H1 (cell line): ENCODE data around the gene RFX5. TPM values are rescaled to one million over a fixed set of nuclear protein-coding genes. Genes with fewer than 3 reads are reported as not detected.
A peak's percentile ranks its signal among the peaks of the same experiment; 100 is the strongest.

Source experiments
- CTCF ChIA-PET: fragments of 300-600 bp; sonication (Branson Sonifier 250); formaldehyde crosslinking; loops from one replicate; lab custom pipeline; 2021; ENCODE audit not compliant: partially characterized antibody; lab: Charles Lee
- POLR2A ChIA-PET: fragments of 300-600 bp; sonication (Branson Sonifier 250); formaldehyde crosslinking; loops from one replicate; lab custom pipeline; 2021; ENCODE audit warnings: inconsistent platforms; ENCODE audit not compliant: partially characterized antibody; lab: Charles Lee
- DNase-seq, 2 experiments: peaks; one replicate each; pipeline versions ENCODE4 v3.0.0 to v3.0.0-alpha.2; 2010 to 2022; ENCODE audit warnings: low spot score in 2 of 2, low read depth in 1 of 2, mixed read lengths in 1 of 2
- FAIRE-seq: peaks from 2 replicates; lab custom pipeline; 2011; peaks lifted over from hg19 to GRCh38; lab: Jason Lieb, UNC
- H2AFZ ChIP-seq: 2 replicates; pipeline ENCODE4 v1.8.1; 2012; ENCODE audit warnings: low read length, inconsistent platforms
- H2AK5ac ChIP-seq: 2 replicates; pipeline ENCODE4 v1.6.1; 2013; ENCODE audit warnings: low read depth, low read length
- H2BK120ac ChIP-seq: replicated peaks from 2 replicates; pipeline ENCODE3; 2013; ENCODE audit warnings: low read depth, low read length, inconsistent platforms
- H2BK12ac ChIP-seq: 2 replicates; pipeline ENCODE4 v1.6.1; 2013; ENCODE audit warnings: low read depth, low read length
- H2BK15ac ChIP-seq: 2 replicates; pipeline ENCODE4 v1.6.1; 2013; ENCODE audit warnings: low read length
- H2BK20ac ChIP-seq: 2 replicates; pipeline ENCODE4 v1.6.1; 2013; ENCODE audit warnings: low read length
- H2BK5ac ChIP-seq: 2 replicates; pipeline ENCODE4 v1.6.1; 2013; ENCODE audit warnings: low read depth, low read length
- H3K14ac ChIP-seq: 2 replicates; pipeline ENCODE4 v1.6.1; 2013; ENCODE audit warnings: inconsistent platforms; ENCODE audit not compliant: insufficient read length
- H3K18ac ChIP-seq: 2 replicates; pipeline ENCODE4 v1.6.1; 2013; ENCODE audit warnings: low read length; ENCODE audit errors: extremely low read depth
- H3K23ac ChIP-seq: 2 replicates; pipeline ENCODE4 v1.6.1; 2013; ENCODE audit warnings: inconsistent platforms; ENCODE audit not compliant: insufficient read length
- H3K23me2 ChIP-seq: 2 replicates; pipeline ENCODE4 v1.6.1; 2013; ENCODE audit warnings: low read depth, low read length
- H3K27ac ChIP-seq: 2 replicates; pipeline ENCODE4 v1.6.1; 2011; ENCODE audit warnings: low read depth, low read length, inconsistent platforms
- H3K27me3 ChIP-seq, 4 experiments: replicated peaks in 1 of 4; 1 replicate in 1 of 4; 2 replicates in 3 of 4; pipeline versions ENCODE4 v1.6.1 to v1.8.1; 2011 to 2013; ENCODE audit warnings: low read length in 3 of 4, mild to moderate bottlenecking in 3 of 4, inconsistent platforms in 2 of 4, mixed read lengths in 2 of 4, moderate library complexity in 1 of 4; ENCODE audit not compliant: control insufficient read depth in 3 of 4, insufficient read depth in 3 of 4; ENCODE audit errors: extremely low read depth in 1 of 4
- H3K36me3 ChIP-seq, 4 experiments: 2 replicates each; pipeline versions ENCODE4 v1.6.1 to v1.8.1; 2011 to 2013; ENCODE audit warnings: mild to moderate bottlenecking in 4 of 4, low read length in 3 of 4, moderate library complexity in 2 of 4, control low read depth in 1 of 4, inconsistent platforms in 1 of 4; ENCODE audit not compliant: insufficient read depth in 4 of 4, control insufficient read depth in 2 of 4
- H3K4ac ChIP-seq: replicated peaks from 2 replicates; pipeline ENCODE3; 2013; ENCODE audit warnings: low read length, low read depth, mixed read lengths, inconsistent platforms; ENCODE audit not compliant: insufficient read length
- H3K4me1 ChIP-seq, 4 experiments: replicated peaks in 1 of 4; 1 replicate in 1 of 4; 2 replicates in 3 of 4; pipeline versions ENCODE4 v1.6.1 to v1.8.1; 2011 to 2013; ENCODE audit warnings: low read length in 3 of 4, inconsistent platforms in 2 of 4, mixed read lengths in 1 of 4; ENCODE audit not compliant: insufficient read depth in 4 of 4, control insufficient read depth in 3 of 4
- H3K4me2 ChIP-seq, 2 experiments: 2 replicates each; pipeline versions ENCODE4 v1.6.1 to v1.8.1; 2011 to 2013; ENCODE audit warnings: low read depth in 2 of 2, low read length in 2 of 2, control low read depth in 1 of 2, inconsistent platforms in 1 of 2, mild to moderate bottlenecking in 1 of 2; ENCODE audit not compliant: insufficient read depth in 1 of 2
- H3K4me3 ChIP-seq, 4 experiments: fragments of 200-600, 300-600 bp in 1 of 4; sonication (generic), shearing (Covaris generic), sonication (Bioruptor Twin) in 1 of 4; 2 replicates each; pipeline versions ENCODE4 v1.5.1 to v1.8.1; 2011 to 2016; ENCODE audit warnings: low read length in 4 of 4, low read depth in 3 of 4, control low read depth in 2 of 4, inconsistent platforms in 2 of 4, mild to moderate bottlenecking in 2 of 4, mixed read lengths in 1 of 4, moderate library complexity in 1 of 4; ENCODE audit not compliant: insufficient read depth in 2 of 4; ENCODE audit errors: extremely low read depth in 1 of 4
- H3K56ac ChIP-seq: replicated peaks from 2 replicates; pipeline ENCODE3; 2013; ENCODE audit warnings: low read depth, mild to moderate bottlenecking, mixed read lengths, low read length, inconsistent platforms; ENCODE audit not compliant: insufficient read length
- H3K79me1 ChIP-seq: 2 replicates; pipeline ENCODE4 v1.6.1; 2013; ENCODE audit warnings: low read depth, low read length, control low read depth
- H3K79me2 ChIP-seq, 2 experiments: 2 replicates each; pipeline versions ENCODE4 v1.6.1 to v1.8.1; 2012 to 2013; ENCODE audit warnings: low read length in 2 of 2, mild to moderate bottlenecking in 2 of 2, inconsistent platforms in 1 of 2; ENCODE audit not compliant: insufficient read depth in 2 of 2, control insufficient read depth in 1 of 2
- H3K9ac ChIP-seq, 4 experiments: replicated peaks in 1 of 4; 1 replicate in 1 of 4; 2 replicates in 3 of 4; pipeline versions ENCODE4 v1.6.1 to v1.8.1; 2011 to 2013; ENCODE audit warnings: low read depth in 3 of 4, low read length in 3 of 4, control low read depth in 2 of 4, mild to moderate bottlenecking in 2 of 4, moderate library complexity in 2 of 4, inconsistent platforms in 1 of 4; ENCODE audit errors: extremely low read depth in 1 of 4
- H3K9me3 ChIP-seq, 2 experiments: 2 replicates each; pipeline versions ENCODE4 v1.6.1 to v1.8.1; 2012 to 2013; ENCODE audit warnings: mild to moderate bottlenecking in 2 of 2, moderate library complexity in 2 of 2, control low read depth in 1 of 2, inconsistent platforms in 1 of 2, low read depth in 1 of 2, low read length in 1 of 2, mixed read lengths in 1 of 2; ENCODE audit not compliant: insufficient read depth in 2 of 2
- H4K20me1 ChIP-seq, 2 experiments: replicated peaks in 1 of 2; 2 replicates each; pipeline versions ENCODE3 to v1.8.1; 2011 to 2013; ENCODE audit warnings: inconsistent platforms in 2 of 2, low read length in 2 of 2, mild to moderate bottlenecking in 1 of 2; ENCODE audit not compliant: insufficient read depth in 2 of 2, control insufficient read depth in 1 of 2
- H4K5ac ChIP-seq: 2 replicates; pipeline ENCODE4 v1.6.1; 2013; ENCODE audit warnings: low read length, low read depth, mixed read lengths, inconsistent platforms; ENCODE audit not compliant: insufficient read length
- H4K8ac ChIP-seq: 2 replicates; pipeline ENCODE4 v1.8.0; 2013; ENCODE audit warnings: mild to moderate bottlenecking, moderate library complexity, low read length, inconsistent platforms; ENCODE audit not compliant: insufficient read depth; ENCODE audit errors: extremely low read depth
- H4K91ac ChIP-seq: replicated peaks from 2 replicates; pipeline ENCODE3; 2013; ENCODE audit warnings: low read length, mixed read lengths, inconsistent platforms; ENCODE audit not compliant: insufficient read length
- EZH2 ChIP-seq: fragments of 200-600 bp; sonication (generic); IDR thresholded peaks from 2 replicates; pipeline ENCODE4 v1.7.1; 2012; ENCODE audit warnings: low read depth, mild to moderate bottlenecking, moderate library complexity, low read length, inconsistent platforms; ENCODE audit not compliant: severe bottlenecking
- GABPA ChIP-seq: IDR thresholded peaks from 2 replicates; pipeline ENCODE4 v1.6.1; 2011; ENCODE audit warnings: mild to moderate bottlenecking, low read length, moderate library complexity, borderline replicate concordance; ENCODE audit not compliant: insufficient read depth
- KDM1A ChIP-seq: fragments of 200-600, 300-600 bp; sonication (generic); IDR thresholded peaks from 2 replicates; pipeline ENCODE4 v1.7.1; 2016; ENCODE audit warnings: mild to moderate bottlenecking, low read length, borderline replicate concordance
- POLR2A ChIP-seq, 2 experiments: IDR thresholded peaks; 1 replicate in 1 of 2; 2 replicates in 1 of 2; pipeline ENCODE4 v1.6.1; 2011; ENCODE audit warnings: low read depth in 2 of 2, low read length in 2 of 2, mild to moderate bottlenecking in 2 of 2; ENCODE audit errors: control extremely low read depth in 1 of 2
- RBBP5 ChIP-seq: IDR thresholded peaks from 2 replicates; pipeline ENCODE4 v1.7.1; 2012; ENCODE audit warnings: low read depth, mild to moderate bottlenecking, inconsistent platforms, low read length, moderate library complexity, borderline replicate concordance
- SP2 ChIP-seq: IDR thresholded peaks from 2 replicates; pipeline ENCODE4 v1.6.1; 2012; ENCODE audit warnings: mild to moderate bottlenecking, low read length, inconsistent platforms
- SUZ12 ChIP-seq: fragments of 200-600 bp; sonication (generic); IDR thresholded peaks from 2 replicates; pipeline ENCODE4 v1.6.1; 2012; ENCODE audit warnings: mild to moderate bottlenecking, inconsistent platforms, low read length, moderate library complexity, mixed read lengths
- TBP ChIP-seq: IDR thresholded peaks from 2 replicates; pipeline ENCODE4 v1.6.1; 2011; ENCODE audit warnings: low read depth, low read length, improper control_type of control experiment
- WGBS, 2 experiments: shearing (Covaris generic) in 1 of 2; methylation state at CpG; one replicate each; pipeline versions ENCODE4 v1.1.6 to v1.1.7; 2013 to 2015; ENCODE audit warnings: low lambda C conversion rate in 2 of 2, mixed read lengths in 2 of 2, inconsistent platforms in 1 of 2, low coverage in 1 of 2, missing lambda C conversion rate in 1 of 2; ENCODE audit not compliant: insufficient replicate concordance in 2 of 2, insufficient coverage in 1 of 2, insufficient read length in 1 of 2; ENCODE audit errors: extremely low coverage in 1 of 2, missing lambda C conversion rate in 1 of 2; 5-methylcytosine and 5-hydroxymethylcytosine counted together
- long read RNA-seq, 2 experiments: library from RNA in 1 of 2; library from capped mRNA in 1 of 2; stranded (forward); transcript quantifications; one replicate each; pipeline ENCODE4 v2.0.0, GENCODE V29; 2021; ENCODE audit warnings: inconsistent platforms in 1 of 2
- polyA minus RNA-seq, 3 experiments: library from RNA; depleted of rRNA, polyadenylated mRNA; stranded (reverse); fragments of >200 nt; gene quantifications; 1 replicate in 2 of 3; 2 replicates in 1 of 3; pipeline ENCODE4 v1.2.3, GENCODE V29; 2011
- polyA plus RNA-seq, 7 experiments: library from polyadenylated mRNA; depleted of rRNA in 3 of 7; stranded (reverse) in 5 of 7; unstranded in 2 of 7; fragments of >200 nt in 5 of 7; fragments of 200-250 nt in 2 of 7; gene quantifications; 1 replicate in 5 of 7; 2 replicates in 1 of 7; 4 replicates in 1 of 7; pipeline versions ENCODE4 v1.2.1 to v1.2.3, GENCODE V29; 2011 to 2013; ENCODE audit warnings: missing spikeins in 2 of 7, mixed read lengths in 2 of 7
- total RNA-seq: library from RNA; stranded (reverse); fragmentation: NEBNext Ultra II Directional; extraction: Animal tissue kit (Norgen Biotek cat#: 25700); gene quantifications from 2 replicates; pipeline ENCODE4 v1.2.1, GENCODE V29; 2021

Gene RFX5
- total RNA-seq (57.6 and 59.7 TPM in 2 replicates), polyA plus RNA-seq (2011; rRNA removed) (27.8 and 29.9 TPM in 2 replicates), polyA minus RNA-seq (2011; rRNA and poly(A)+ RNA removed) (121 and 134 TPM in 2 replicates)
- polyA plus RNA-seq (2011; cell fraction: cytosol; rRNA removed) = 47.2 TPM
- 120 TPM for polyA plus RNA-seq (2011; cell fraction: nucleus; rRNA removed)
- 42.3 to 70.4 TPM (median 49.2 TPM) in 4 replicates for polyA plus RNA-seq (2012, experiment 1 of 2)
- 20.4 TPM for polyA plus RNA-seq (2012, experiment 2 of 2)
- 34.9 TPM for polyA plus RNA-seq (2013, experiment 1 of 2)
- 34.7 TPM for polyA plus RNA-seq (2013, experiment 2 of 2)
- polyA minus RNA-seq (2011; cell fraction: cytosol; rRNA and poly(A)+ RNA removed) = 38.2 TPM
- polyA minus RNA-seq (2011; cell fraction: nucleus; rRNA and poly(A)+ RNA removed) = 39.0 TPM
- long read RNA-seq, experiment 1, partial matches to known transcripts = 2 of 33 reads
- long read RNA-seq, experiment 1, other reads (novel, unspliced or antisense) = 29 of 33 reads
- long read RNA-seq, experiment 2, transcript RFX5-215 (11 exons, 2,355 nt) = major isoform, 9 of 18 reads
- long read RNA-seq, experiment 2, partial matches to known transcripts = 2 of 18 reads
- long read RNA-seq, experiment 2, other reads (novel, unspliced or antisense) = 4 of 18 reads

DNA sequence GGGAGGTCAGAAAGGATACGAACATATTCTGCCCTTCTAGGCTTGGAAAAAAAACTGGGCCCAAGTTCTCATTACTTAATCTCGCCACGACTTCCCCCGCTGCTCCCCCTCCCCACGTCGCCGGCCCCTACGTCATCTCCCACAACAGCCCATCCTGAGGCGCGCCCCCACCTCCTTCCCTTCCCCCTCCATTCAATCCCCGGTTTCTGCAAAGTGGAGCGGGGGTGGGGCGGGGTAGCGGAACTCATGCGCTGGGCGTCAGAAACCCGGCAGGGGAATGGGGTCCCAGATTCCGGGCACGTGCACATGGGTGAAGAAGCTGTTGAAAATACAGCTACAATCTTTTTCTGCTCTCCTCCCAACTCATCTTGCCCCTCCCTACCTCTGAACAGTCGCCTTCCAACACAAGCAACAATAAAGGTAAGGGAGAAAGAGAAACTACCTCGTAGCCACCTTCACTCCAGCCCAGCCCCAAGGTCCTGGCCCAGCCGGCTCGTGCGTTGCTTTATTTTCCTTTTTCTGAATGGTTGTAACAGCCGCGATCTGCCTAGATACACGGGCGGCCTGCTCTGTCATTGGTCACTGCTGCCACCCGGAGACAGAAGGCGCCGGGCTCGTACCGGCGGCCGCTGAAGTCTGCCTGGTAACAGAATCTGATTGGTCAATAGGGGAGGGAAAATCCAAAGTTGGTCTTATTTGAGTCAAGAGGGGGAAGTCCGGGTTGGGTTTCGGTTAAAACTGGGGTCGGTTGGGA is at the start of gene RFX5:
TSS of gene RFX5 (minus strand) at position 484 of the 754 bp plus-strand sequence. CDS start 932 bp downstream, outside the sequence.
- H3K27me3 ChIP-seq = no peaks in the 10 kb centered on the region
- peaks cover 4 to 14% (median 12%) of the 10 kb centered on the region in 4 experiments; a peak in 5 of 7 replicates for H3K4me1 ChIP-seq
- H4K20me1 ChIP-seq = peaks cover 0 to 2% of the 10 kb centered on the region in 2 experiments
- H3K79me1 ChIP-seq = peaks cover 6% of the 10 kb centered on the region
- H3K9me3 ChIP-seq = no peaks in the 10 kb centered on the region
- H3K14ac ChIP-seq = no peak within 1 kb of the TSS
- WGBS, 2 experiments = 1% methylated on average over 31 of the region's 38 CpGs; no CpG with 5 or more reads in 1 of the 2 experiments
- H2BK12ac ChIP-seq = peak within 1 kb of the TSS; percentile 99
- peak; percentile 87 for FAIRE-seq
- H3K79me2 ChIP-seq = peaks cover 3 to 10% of the 10 kb centered on the region in 2 experiments; a peak in 3 of 4 replicates
- H3K56ac ChIP-seq = peak within 1 kb of the TSS; percentile 90
- H4K5ac ChIP-seq = peak within 1 kb of the TSS; percentile 95
- ChIA-PET CTCF (no interaction called here), POLR2A (interaction anchor here (1.1 to 3.1 kb wide), 15 partner anchors 9 to 92 kb away, joined by 3 to 16 read pairs (median 6); partner anchors contain the start of genes PI4KB, PSMB4, PSMD4 and SELENBP1)
- H3K23ac ChIP-seq = no peak within 1 kb of the TSS
- H3K4me2 ChIP-seq = peak within 1 kb of the TSS; percentile 75 to 86
- peak within 1 kb of the TSS; percentile 99 for H3K27ac ChIP-seq
- H2BK5ac ChIP-seq = peak within 1 kb of the TSS; percentile 100
- peak; percentile 89 to 98 for DNase-seq
- H2BK120ac ChIP-seq = peak within 1 kb of the TSS; percentile 63
- H3K4ac ChIP-seq = peak within 1 kb of the TSS; percentile 28
- H4K91ac ChIP-seq = peak within 1 kb of the TSS; percentile 83
- peak within 1 kb of the TSS; percentile 51; the same call in 1 of the 2 replicates for H2BK20ac ChIP-seq
- peak within 1 kb of the TSS; percentile 91 for H4K8ac ChIP-seq
- peaks cover 5% of the 10 kb centered on the region for H3K23me2 ChIP-seq
- peak within 1 kb of the TSS; percentile 80 to 98 (median 96) for H3K9ac ChIP-seq
- peak within 1 kb of the TSS; percentile 61 to 76 (median 66) for H3K4me3 ChIP-seq
- H3K36me3 ChIP-seq = peaks cover 19 to 35% (median 29%) of the 10 kb centered on the region in 4 experiments
- H2AK5ac ChIP-seq = peak within 1 kb of the TSS; percentile 89; the same call in 1 of the 2 replicates
- H2BK15ac ChIP-seq = 0 out of 2 replicates have a peak within 1 kb of the TSS, but pooled peaks have one; percentile 23
- H2AFZ ChIP-seq = peak within 1 kb of the TSS; percentile 45
- H3K18ac ChIP-seq = peak within 1 kb of the TSS; percentile 89
- TF ChIP-seq RBBP5 = peak; percentile 79; the same call in 1 of the 2 replicates
- no peak for TF ChIP-seq GABPA
- 0 out of 2 replicates have a peak, but pooled peaks have one; percentile 16 for TF ChIP-seq KDM1A
- peak; percentile 70 to 82 for TF ChIP-seq POLR2A (IDR thresholded peaks at IDR 0.05; ENCODE audit: control extremely low read depth in 1 of 2, low read depth in 2 of 2, low read length in 2 of 2)
- TF ChIP-seq EZH2 = no peak
- TF ChIP-seq SP2 = no peak
- no peak for TF ChIP-seq SUZ12
- TF ChIP-seq TBP = peak; percentile 64
